Endothelial cell of umbilical vein (primary cell): ENCODE results near the gene TMEM169.

Experiments used
- EZH2 ChIP-seq: IDR thresholded peaks from 2 replicates; pipeline ENCODE4 v1.6.1; 2012; ENCODE audit warnings: borderline replicate concordance, low read depth, mild to moderate bottlenecking, moderate library complexity, low read length, inconsistent platforms; ENCODE audit not compliant: severe bottlenecking
- GATA2 ChIP-seq: IDR thresholded peaks from 2 replicates; pipeline ENCODE4 v1.7.0; 2011; ENCODE audit warnings: low read depth, mild to moderate bottlenecking, moderate library complexity, mixed read lengths, low read length; ENCODE audit not compliant: insufficient read length, insufficient read depth
- POLR2A ChIP-seq: IDR thresholded peaks from 2 replicates; pipeline ENCODE4 v1.6.1; 2012; ENCODE audit warnings: low read depth, mild to moderate bottlenecking, control low read depth, low read length

- TF ChIP-seq GATA2 = no peak
- no peak for TF ChIP-seq EZH2
- TF ChIP-seq POLR2A = no peak
Measured at GRCh38 chr2:216139884-216140283, 58.2 kb downstream of the TMEM169 start.
